ENCODE results near the gene GPAM.
A peak's percentile ranks its signal among the peaks of the same experiment; 100 is the strongest.
"Not testable (repeated sequence)": the region's sequence is repeated elsewhere in the genome, so short reads cannot be mapped to it uniquely, and the experiment has no call there.

The GPAM gene

GRCh38 chr10:112183329-112184051 lies at the start of gene GPAM:
TSS of gene GPAM (minus strand) at chr10:112183765. CDS start at chr10:112181784, 1,981 bp downstream.
- peak; percentile 98 for DNase-seq

- DNase-seq: no peak
Measured at GRCh38 chr10:112232670-112233069, 49.1 kb upstream of the GPAM start.

DNA sequence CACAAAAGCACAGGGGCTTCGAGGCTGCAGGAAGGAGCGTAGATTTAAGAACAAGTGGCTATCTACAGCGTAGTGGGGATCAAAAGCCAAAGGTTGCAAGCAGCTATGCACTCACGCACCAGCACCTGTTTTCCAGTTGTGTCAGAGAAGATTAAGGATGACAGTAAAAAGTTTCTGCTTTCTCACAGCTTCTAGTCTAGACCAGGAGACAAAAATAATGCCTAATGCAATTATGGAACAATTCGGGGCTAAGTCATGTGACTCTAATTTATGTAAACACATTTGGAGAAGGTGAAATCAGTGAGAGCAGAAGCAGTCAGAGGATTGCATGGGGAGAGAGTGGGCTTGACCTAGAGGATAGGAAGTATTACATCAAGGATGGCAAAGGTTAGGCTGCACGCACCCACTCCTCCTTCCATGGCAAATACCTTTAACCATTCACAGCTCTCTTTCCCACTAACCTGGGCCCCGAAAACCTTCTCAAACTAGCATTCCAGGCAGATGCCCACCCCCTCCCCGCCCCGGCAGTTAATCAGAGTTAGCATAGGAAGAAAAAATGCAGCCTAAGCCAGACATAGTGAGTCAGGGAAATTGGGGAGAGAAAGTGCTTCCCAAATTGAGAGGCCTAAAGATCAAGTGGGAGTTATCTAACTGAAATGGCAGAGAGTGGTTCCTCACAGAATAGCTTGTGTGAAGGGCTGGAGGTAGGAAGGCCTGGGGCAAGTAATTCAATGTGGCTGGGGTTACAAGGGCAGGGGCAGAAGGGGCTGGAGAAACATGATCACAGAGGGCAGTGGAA lies 48.2 kb upstream of the GPAM start:
- no peak for DNase-seq

GRCh38 chr10:112230325-112230988 lies 46.9 kb upstream of the GPAM start:
- DNase-seq: no peak

DNA sequence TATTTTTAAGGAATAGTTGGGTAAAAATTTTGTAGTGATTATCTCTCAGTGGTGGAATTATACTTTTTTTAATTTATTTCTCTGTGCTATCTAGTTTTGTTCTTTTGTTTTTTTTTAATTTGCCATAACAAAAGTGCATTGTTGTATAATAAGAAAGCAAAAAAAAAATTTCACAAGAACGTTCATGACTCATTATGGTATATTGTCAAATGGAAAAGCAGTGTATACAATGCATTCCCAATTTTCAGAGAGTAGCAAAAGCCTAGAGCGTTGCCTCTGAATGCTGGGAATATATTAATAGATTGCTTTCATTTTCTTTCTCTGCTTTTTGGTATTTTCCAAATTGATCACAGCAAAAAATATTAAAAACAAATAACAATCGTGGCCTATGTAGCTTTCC lies 46.3 kb upstream of the GPAM start:
- DNase-seq: no peak

DNA sequence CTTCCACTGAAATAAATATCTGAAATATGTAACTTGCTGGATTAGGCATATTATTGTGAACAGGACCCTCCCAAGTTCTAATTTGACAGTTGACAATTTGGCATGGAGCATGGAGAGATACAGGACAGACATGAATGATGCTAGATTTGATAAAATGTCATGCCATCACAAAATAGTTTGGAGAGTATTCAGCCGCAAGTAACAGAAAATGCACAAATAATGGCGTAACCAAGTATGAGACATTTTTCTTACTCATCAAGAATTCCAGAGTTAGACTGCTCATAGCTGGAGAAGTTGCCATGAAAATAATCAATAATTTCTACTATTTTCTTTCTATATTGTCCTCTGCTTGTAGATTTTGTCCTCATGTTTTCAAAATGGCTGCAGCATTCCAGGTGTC lies 45.5 kb upstream of the GPAM start:
- DNase-seq: no peak

GRCh38 chr10:112228366-112229088 lies 45.0 kb upstream of the GPAM start:
- not testable (repeated sequence) for DNase-seq

DNA sequence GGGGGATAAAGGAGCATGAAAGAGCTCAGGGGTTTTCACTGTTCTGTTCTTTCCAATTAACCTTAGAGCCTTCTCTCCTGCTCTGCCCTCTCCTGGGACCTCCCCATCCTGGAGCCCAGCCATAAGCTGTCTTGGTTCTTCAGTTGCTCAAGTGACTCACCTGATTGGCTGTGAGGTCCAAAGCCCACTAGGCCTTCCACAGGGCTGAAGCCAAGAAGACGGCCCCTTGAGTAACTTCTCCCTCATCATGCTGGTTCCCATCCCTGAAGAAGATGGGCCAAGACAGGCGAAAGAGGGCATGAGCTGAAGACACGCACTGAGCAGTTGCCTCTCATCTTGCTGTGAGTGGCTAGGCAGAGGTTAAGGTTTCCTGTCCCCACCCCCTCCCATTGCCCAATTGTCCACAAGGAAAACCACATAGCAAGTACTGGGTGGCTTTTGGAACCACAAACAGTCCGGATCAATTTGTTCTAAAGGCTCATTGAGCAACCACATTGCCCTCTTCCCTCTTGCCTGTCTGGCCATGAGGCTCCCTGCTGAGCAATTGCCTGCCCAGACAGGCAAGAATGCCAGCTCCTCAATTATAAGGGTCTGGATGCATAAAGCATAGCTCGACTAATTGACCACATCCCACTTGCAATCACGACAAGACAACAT lies 43.9 kb upstream of the GPAM start:
- no peak for DNase-seq

DNA sequence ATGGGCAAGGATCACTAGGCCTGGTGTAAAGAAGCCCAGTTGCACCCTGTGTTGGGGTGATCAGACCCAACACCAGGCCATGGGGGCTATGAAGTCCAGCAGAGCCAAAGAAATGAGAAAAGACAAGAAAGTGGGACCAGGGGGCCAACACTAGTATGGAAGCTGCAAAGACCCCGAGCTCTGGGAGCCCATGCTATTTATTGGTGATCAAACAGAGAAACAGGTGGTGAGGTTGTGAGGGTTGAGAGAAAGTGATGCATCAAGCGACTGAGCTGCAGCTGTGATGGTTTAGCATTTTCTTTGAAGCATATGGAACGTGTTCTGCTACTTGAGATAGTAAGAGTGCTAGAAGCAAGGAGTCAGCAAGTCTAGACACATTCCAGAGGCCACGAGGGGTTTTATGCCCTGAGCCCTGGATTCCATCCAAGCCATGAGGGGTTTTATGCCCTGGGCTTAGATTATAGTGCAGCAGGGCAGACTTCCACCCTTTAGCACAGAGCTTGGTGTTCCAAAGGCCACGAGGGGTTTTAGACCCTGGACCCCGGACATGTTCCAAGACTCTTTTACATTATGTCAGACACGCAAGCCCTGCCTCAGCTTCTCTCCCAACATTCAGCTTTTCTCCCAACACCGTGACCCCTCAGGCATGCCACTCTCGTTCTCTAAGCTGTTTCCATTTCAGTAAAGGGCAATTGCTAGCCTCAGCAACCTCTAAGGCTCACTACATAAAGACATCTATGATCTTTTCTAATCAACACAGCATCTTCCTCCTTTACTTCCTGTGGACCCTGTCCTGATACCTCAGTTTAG lies 43.1 kb upstream of the GPAM start:
- no peak for DNase-seq

DNA sequence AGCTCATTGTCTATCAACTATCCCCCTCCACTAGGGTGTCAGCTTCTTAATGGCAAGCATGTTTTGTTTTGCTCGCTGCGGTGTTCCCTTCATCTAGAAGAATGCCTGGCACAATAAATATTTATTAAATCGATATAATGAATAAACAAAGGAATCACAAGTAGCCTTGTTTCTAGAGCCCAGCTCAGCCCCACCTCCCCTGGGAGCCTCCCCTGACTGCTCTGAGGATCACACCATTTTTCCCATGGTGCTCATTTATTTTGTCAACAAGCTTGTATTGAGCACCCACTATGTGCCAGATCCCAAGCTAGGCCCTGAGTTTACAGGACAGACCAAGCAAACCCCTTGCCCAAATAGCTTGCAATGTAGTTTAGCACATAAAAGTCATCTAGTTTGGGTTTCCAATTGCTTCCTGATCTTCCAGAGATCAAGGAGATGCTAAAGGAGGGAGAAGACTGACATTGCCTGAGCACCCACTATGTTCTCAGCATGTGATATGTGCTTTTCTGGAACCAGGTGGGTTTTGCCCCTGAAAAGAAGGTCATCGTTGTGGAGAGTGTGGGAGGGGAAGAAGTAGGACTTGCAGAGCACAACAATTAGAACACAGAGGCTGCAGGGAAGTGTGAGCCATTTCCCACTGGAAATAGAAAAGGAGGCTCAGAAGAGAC lies 42.3 kb upstream of the GPAM start:
- DNase-seq: no peak

- no peak for DNase-seq
Measured at GRCh38 chr10:112224933-112225529, 41.5 kb upstream of the GPAM start.

DNA sequence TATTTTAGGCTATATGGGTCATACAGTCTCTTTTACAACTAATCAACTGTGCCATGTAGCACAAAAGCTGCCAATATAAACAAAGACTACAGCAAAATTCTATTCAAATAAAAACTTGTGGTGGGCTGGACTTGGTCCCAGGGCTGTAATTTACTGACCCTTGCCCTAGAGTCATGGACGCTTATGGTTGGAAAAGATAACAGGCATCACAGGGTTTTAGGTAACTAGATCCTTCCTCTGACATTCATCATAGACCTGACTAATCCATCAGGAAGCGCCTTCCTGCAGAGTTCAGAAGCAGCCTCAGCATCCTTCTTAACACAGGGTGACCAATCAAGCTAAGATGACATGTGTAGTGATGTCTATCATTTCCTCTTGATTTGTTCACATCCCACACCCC lies 40.2 kb upstream of the GPAM start:
- DNase-seq: no peak

- DNase-seq: no peak
Measured at GRCh38 chr10:112222799-112223198, 39.2 kb upstream of the GPAM start.

DNA sequence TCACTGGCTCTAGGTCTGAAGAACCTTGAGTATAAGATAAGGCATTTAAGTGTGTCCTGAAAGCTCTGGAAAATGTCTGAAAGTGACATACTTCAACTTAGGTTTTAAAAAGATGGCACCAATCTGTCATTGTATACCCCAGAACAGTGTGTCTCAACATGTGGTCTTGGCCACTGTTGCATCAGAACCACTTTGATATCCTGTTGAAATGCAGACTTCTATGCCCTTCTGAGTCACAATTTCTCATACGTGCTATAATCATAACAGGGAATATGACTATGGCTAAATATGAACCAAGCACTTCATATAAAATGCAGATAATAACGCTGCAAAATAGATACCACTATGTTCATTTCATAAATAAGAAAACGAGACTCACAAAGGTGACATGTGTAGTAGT lies 38.0 kb upstream of the GPAM start:
- no peak for DNase-seq

GRCh38 chr10:112218960-112219359 lies 35.4 kb upstream of the GPAM start:
- DNase-seq: no peak

DNA sequence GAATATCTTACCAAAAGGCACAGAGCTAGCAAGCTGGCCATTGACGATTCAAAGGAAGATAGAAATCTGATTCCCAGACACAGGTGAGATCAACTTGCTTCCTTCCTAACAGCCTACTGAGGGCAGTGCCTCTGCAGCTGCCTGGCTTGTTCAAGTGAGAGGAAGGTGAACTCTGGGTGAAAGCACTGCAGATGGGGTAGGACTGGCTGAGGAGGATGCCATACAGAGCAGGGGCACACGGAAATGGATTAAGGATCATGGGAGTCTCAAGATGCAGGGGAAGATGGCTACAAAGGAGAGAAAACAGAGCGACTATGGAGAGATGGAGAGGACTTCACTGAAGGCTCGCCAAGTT lies 34.4 kb upstream of the GPAM start:
- DNase-seq: no peak

DNA sequence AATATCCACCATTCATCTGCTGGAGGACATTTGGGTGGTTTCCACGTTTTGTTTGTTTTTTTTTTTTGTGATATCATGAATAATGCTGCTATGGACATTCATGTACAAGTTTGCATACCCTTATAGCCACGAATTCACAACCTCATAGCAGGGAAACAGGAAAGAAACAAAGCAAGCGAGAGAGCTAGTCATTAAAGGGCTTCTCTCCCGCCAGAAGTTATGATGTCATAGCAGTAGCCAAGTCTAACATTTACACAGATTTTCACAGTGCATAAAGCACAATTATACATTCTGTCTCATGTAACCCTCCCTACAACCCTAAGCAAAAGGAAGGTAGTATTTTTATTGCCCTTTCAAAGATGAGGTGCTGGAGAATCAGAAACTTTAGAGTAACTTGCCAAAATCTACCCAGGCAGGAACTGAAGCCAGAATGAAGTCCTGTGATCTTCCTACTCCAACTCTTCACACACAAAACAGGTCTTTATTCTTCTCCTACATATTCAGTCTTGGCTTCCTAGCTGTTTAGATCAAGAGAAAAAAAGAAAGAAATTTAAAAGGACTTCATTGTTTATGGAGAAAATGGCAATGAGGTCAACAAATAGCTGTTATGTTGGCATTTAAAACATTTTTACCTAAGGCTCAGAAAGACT lies 33.9 kb upstream of the GPAM start:
- DNase-seq: no peak

DNA sequence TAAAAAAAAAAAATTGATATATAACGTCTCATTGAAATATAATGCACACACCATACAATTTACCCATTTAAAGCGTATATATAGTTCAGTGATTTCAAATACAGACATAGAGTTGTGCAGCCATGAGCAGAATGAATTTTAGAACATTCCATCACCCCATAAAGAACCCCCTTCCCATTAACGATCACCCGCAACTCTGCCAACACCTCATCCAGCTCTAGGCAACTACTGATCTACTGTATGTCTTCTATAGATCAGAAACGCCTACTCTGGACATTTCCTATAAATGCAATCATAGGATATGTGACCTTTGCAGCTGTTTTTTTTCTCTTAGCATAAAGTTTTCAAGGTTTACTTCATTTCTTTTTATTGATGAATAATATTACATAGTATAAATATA lies 33.4 kb upstream of the GPAM start:
- DNase-seq: no peak

DNA sequence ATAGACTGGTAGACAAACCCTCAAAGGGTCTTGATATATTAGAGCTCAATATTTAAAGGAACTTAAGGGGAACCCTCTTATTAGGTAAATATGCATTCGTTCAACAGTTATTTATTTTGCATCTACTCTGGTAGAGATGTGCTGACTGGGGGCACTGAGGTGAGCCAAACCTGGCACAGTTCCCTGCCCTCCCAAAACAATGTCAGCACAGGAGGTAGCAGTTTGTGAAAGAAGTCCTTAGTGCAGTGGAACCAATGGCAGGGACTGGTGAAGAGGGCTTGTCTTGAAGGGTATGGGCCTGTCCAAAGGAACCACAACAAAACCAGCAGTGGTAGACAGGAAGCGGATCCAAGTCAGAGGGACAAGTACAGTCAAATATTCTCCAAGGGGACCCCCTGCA lies 32.6 kb upstream of the GPAM start:
- no peak for DNase-seq

DNA sequence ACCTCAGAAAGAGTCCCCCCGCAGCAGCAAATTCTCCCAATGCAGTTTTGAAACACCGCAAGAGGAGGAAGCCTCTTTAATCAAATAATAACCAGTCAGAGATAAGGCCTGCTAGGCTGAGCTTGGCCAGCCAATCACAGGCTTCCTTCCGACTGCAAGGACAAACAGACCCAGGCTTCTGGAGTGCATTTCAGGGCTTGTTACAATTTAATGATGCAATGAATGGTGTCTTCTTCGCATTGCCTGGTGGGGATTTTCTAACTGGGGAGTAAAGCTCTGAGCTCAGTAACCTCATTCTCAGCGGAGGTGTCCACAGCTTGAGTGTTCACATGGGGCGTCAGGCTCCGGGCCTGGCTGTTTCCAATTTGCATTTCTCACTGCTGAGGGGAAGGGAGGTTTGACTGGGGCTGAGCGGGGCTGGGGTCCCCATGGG lies 31.8 kb upstream of the GPAM start:
- no peak for DNase-seq
